ENCODE data around the gene ANXA2.

DNA sequence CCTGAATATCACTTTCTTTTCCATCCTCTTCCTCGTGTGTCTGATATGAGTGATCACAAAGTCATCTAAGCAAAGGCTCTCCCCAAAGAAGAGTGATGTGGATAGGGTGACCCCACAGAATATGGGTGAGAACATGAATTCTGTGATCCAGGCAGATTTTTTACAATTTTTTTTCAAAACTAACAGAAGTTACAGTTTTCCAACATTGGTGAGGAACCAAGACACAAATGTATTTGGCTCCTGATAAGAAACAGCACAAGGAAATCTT lies 27.0 kb downstream of the ANXA2 start:
- no peak for TF ChIP-seq ZNF274 (IDR thresholded peaks at IDR 0.05; ENCODE audit: low read depth, low read length)
- TF ChIP-seq YY1 (IDR thresholded peaks at IDR 0.05; ENCODE audit: insufficient read depth, insufficient read length) = no peak
